IPS-20b (cell line): Measurements from ENCODE around the gene KCNH5.
A peak's percentile ranks its signal among the peaks of the same experiment; 100 is the strongest.

Source experiments
- H3K27ac ChIP-seq: one replicate; pipeline ENCODE4 v1.5.1; 2013; ENCODE audit warnings: low read length
- H3K27me3 ChIP-seq: 2 replicates; pipeline ENCODE4 v1.6.1; 2013; ENCODE audit warnings: mild to moderate bottlenecking, low read length, inconsistent platforms; ENCODE audit not compliant: insufficient read depth
- H3K36me3 ChIP-seq: 2 replicates; pipeline ENCODE4 v1.6.1; 2013; ENCODE audit warnings: low read depth, mild to moderate bottlenecking, inconsistent platforms, low read length, moderate library complexity; ENCODE audit not compliant: insufficient read depth
- H3K4me1 ChIP-seq: 2 replicates; pipeline ENCODE4 v1.6.1; 2013; ENCODE audit warnings: mild to moderate bottlenecking, control low read depth, inconsistent platforms, low read length, moderate library complexity; ENCODE audit not compliant: insufficient read depth
- H3K4me3 ChIP-seq: 2 replicates; pipeline ENCODE4 v1.5.1; 2013; ENCODE audit warnings: mild to moderate bottlenecking, low read length, inconsistent platforms
- H3K9ac ChIP-seq: 2 replicates; pipeline ENCODE4 v1.6.1; 2013; ENCODE audit warnings: low read depth, mild to moderate bottlenecking, inconsistent platforms, low read length, moderate library complexity
- H3K9me3 ChIP-seq: 2 replicates; pipeline ENCODE4 v1.6.1; 2013; ENCODE audit warnings: mild to moderate bottlenecking, low read depth, low read length, inconsistent platforms; ENCODE audit not compliant: insufficient read depth

The KCNH5 gene

GRCh38 chr14:63045612-63046320 lies 508 bp upstream of the KCNH5 start:
- peaks cover 9% of the 10 kb centered on the region; the same call in 1 of the 2 replicates for H3K4me1 ChIP-seq
- H3K27ac ChIP-seq = no peak overlapping the region
- peak overlapping the region; percentile 74 for H3K4me3 ChIP-seq
- no peaks in the 10 kb centered on the region for H3K9me3 ChIP-seq
- no peaks in the 10 kb centered on the region for H3K36me3 ChIP-seq
- peaks cover 67% of the 10 kb centered on the region for H3K27me3 ChIP-seq
- H3K9ac ChIP-seq = peak overlapping the region; percentile 34; the same call in 1 of the 2 replicates

- H3K4me3 ChIP-seq = no peak overlapping the region
- H3K27me3 ChIP-seq = peaks cover 19% of the 10 kb centered on the region
- peaks cover 5% of the 10 kb centered on the region; the same call in 1 of the 2 replicates for H3K4me1 ChIP-seq
- H3K9me3 ChIP-seq = no peaks in the 10 kb centered on the region
- no peak overlapping the region for H3K27ac ChIP-seq
- H3K36me3 ChIP-seq = no peaks in the 10 kb centered on the region
- no peak overlapping the region for H3K9ac ChIP-seq
Measured at GRCh38 chr14:63039866-63040265, 5.4 kb downstream of the KCNH5 start.

- H3K4me3 ChIP-seq = no peak overlapping the region
Measured at GRCh38 chr14:63032641-63033040, 12.6 kb downstream of the KCNH5 start.

GRCh38 chr14:63032076-63032475 lies 13.2 kb downstream of the KCNH5 start:
- H3K9ac ChIP-seq = no peak overlapping the region
- no peaks in the 10 kb centered on the region; the same call in 1 of the 2 replicates for H3K27me3 ChIP-seq
- no peaks in the 10 kb centered on the region for H3K4me1 ChIP-seq
- H3K4me3 ChIP-seq = no peak overlapping the region
- H3K36me3 ChIP-seq = no peaks in the 10 kb centered on the region
- H3K9me3 ChIP-seq = no peaks in the 10 kb centered on the region
- no peak overlapping the region for H3K27ac ChIP-seq

More at GRCh38 chr14:63032641-63033040, 12.6 kb downstream of the KCNH5 start:
- no peaks in the 10 kb centered on the region for H3K9me3 ChIP-seq
- no peak overlapping the region for H3K27ac ChIP-seq
- no peaks in the 10 kb centered on the region for H3K4me1 ChIP-seq
- no peaks in the 10 kb centered on the region for H3K36me3 ChIP-seq
- H3K27me3 ChIP-seq = no peaks in the 10 kb centered on the region; the same call in 1 of the 2 replicates
- H3K9ac ChIP-seq = no peak overlapping the region

- H3K36me3 ChIP-seq = no peaks in the 10 kb centered on the region
- no peaks in the 10 kb centered on the region for H3K27me3 ChIP-seq
- H3K4me3 ChIP-seq = no peak overlapping the region
- H3K9ac ChIP-seq = no peak overlapping the region
- H3K9me3 ChIP-seq = no peaks in the 10 kb centered on the region
- no peak overlapping the region for H3K27ac ChIP-seq
- no peaks in the 10 kb centered on the region for H3K4me1 ChIP-seq
Measured at GRCh38 chr14:63030113-63030512, 15.1 kb downstream of the KCNH5 start.

- H3K9ac ChIP-seq = no peak overlapping the region
- no peaks in the 10 kb centered on the region for H3K27me3 ChIP-seq
- no peak overlapping the region for H3K27ac ChIP-seq
- H3K36me3 ChIP-seq = no peaks in the 10 kb centered on the region
- no peak overlapping the region for H3K4me3 ChIP-seq
- no peaks in the 10 kb centered on the region for H3K9me3 ChIP-seq
- H3K4me1 ChIP-seq = no peaks in the 10 kb centered on the region
Measured at GRCh38 chr14:63027719-63028118, 17.5 kb downstream of the KCNH5 start.

- no peaks in the 10 kb centered on the region for H3K27me3 ChIP-seq
- H3K9ac ChIP-seq = no peak overlapping the region
- H3K9me3 ChIP-seq = no peaks in the 10 kb centered on the region
- no peak overlapping the region for H3K4me3 ChIP-seq
- no peak overlapping the region for H3K27ac ChIP-seq
- H3K4me1 ChIP-seq = no peaks in the 10 kb centered on the region
- H3K36me3 ChIP-seq = no peaks in the 10 kb centered on the region
Measured at GRCh38 chr14:63026491-63026890, 18.8 kb downstream of the KCNH5 start.

- no peaks in the 10 kb centered on the region for H3K36me3 ChIP-seq
- H3K4me1 ChIP-seq = no peaks in the 10 kb centered on the region
- no peaks in the 10 kb centered on the region for H3K9me3 ChIP-seq
- no peak overlapping the region for H3K9ac ChIP-seq
- H3K4me3 ChIP-seq = no peak overlapping the region
- no peaks in the 10 kb centered on the region for H3K27me3 ChIP-seq
- H3K27ac ChIP-seq = no peak overlapping the region
Measured at GRCh38 chr14:63014621-63015020, 30.6 kb downstream of the KCNH5 start.

GRCh38 chr14:63012171-63012570 lies 33.1 kb downstream of the KCNH5 start:
- H3K27ac ChIP-seq = no peak overlapping the region
- H3K9me3 ChIP-seq = no peaks in the 10 kb centered on the region
- no peaks in the 10 kb centered on the region for H3K4me1 ChIP-seq
- no peaks in the 10 kb centered on the region for H3K36me3 ChIP-seq
- no peaks in the 10 kb centered on the region for H3K27me3 ChIP-seq
- H3K4me3 ChIP-seq = no peak overlapping the region
- H3K9ac ChIP-seq = no peak overlapping the region

- Histone ChIP-seq H3K9ac (no peak overlapping the region), H3K36me3 (no peaks in the 10 kb centered on the region), H3K27me3 (no peaks in the 10 kb centered on the region), H3K4me1 (no peaks in the 10 kb centered on the region), H3K27ac (no peak overlapping the region), H3K9me3 (no peaks in the 10 kb centered on the region), H3K4me3 (no peak overlapping the region)
Measured at GRCh38 chr14:63011623-63012022, 33.6 kb downstream of the KCNH5 start.

GRCh38 chr14:63009495-63009894 lies 35.8 kb downstream of the KCNH5 start:
- Histone ChIP-seq H3K9ac (no peak overlapping the region), H3K27ac (no peak overlapping the region), H3K36me3 (no peaks in the 10 kb centered on the region), H3K27me3 (no peaks in the 10 kb centered on the region), H3K4me3 (no peak overlapping the region), H3K9me3 (no peaks in the 10 kb centered on the region), H3K4me1 (no peaks in the 10 kb centered on the region)

GRCh38 chr14:63006531-63006930 lies 38.7 kb downstream of the KCNH5 start:
- Histone ChIP-seq H3K36me3 (no peaks in the 10 kb centered on the region), H3K9ac (no peak overlapping the region), H3K4me1 (no peaks in the 10 kb centered on the region; the same call in 1 of the 2 replicates), H3K4me3 (no peak overlapping the region), H3K9me3 (no peaks in the 10 kb centered on the region), H3K27me3 (no peaks in the 10 kb centered on the region), H3K27ac (no peak overlapping the region)
